HG03520 (cell line): ENCODE measurements around the gene ASTN2.

Experiments used
- ATAC-seq: cut with Tn5 transposase; IDR thresholded peaks from one replicate; pipeline ENCODE4 v1.9.1; 2021; ENCODE audit warnings: mild to moderate bottlenecking, moderate library complexity; ENCODE audit not compliant: unreplicated experiment

ASTN2 gene

GRCh38 chr9:116555556-116556155, 859.2 kb downstream of the ASTN2 start:
- no peak for ATAC-seq

- ATAC-seq, result no peak
Measured at GRCh38 chr9:116555119-116555518, 859.7 kb downstream of the ASTN2 start.

- ATAC-seq, result no peak
Measured at GRCh38 chr9:116550696-116551436, 864.0 kb downstream of the ASTN2 start.

- no peak for ATAC-seq
Measured at GRCh38 chr9:116549786-116550660, 864.8 kb downstream of the ASTN2 start.

GRCh38 chr9:116549061-116549664, 865.7 kb downstream of the ASTN2 start:
- ATAC-seq, result no peak

GRCh38 chr9:116547729-116548426, 867.0 kb downstream of the ASTN2 start:
- no peak for ATAC-seq

GRCh38 chr9:116546711-116547581, 867.9 kb downstream of the ASTN2 start:
- ATAC-seq, result no peak

- ATAC-seq, result no peak
Measured at GRCh38 chr9:116544896-116545295, 870.0 kb downstream of the ASTN2 start.

- no peak for ATAC-seq
Measured at GRCh38 chr9:116543731-116544400, 871.0 kb downstream of the ASTN2 start.

GRCh38 chr9:116541402-116541801, 873.5 kb downstream of the ASTN2 start:
- no peak for ATAC-seq

- no peak for ATAC-seq
Measured at GRCh38 chr9:116539549-116539948, 875.3 kb downstream of the ASTN2 start.

- no peak for ATAC-seq
Measured at GRCh38 chr9:116525611-116526010, 889.2 kb downstream of the ASTN2 start.

GRCh38 chr9:116524778-116525470, 889.9 kb downstream of the ASTN2 start:
- no peak for ATAC-seq

GRCh38 chr9:116520218-116520617, 894.6 kb downstream of the ASTN2 start:
- no peak for ATAC-seq

- no peak for ATAC-seq
Measured at GRCh38 chr9:116516456-116516855, 898.4 kb downstream of the ASTN2 start.

- no peak for ATAC-seq
Measured at GRCh38 chr9:116515541-116515940, 899.3 kb downstream of the ASTN2 start.

GRCh38 chr9:116506685-116507084, 908.2 kb downstream of the ASTN2 start:
- ATAC-seq, result no peak

GRCh38 chr9:116504893-116505480, 909.9 kb downstream of the ASTN2 start:
- peak; percentile 92 for ATAC-seq
